Right lobe of liver (tissue), 4 donors: ENCODE data around the gene ETFA.

Source experiments
- POLR2A ChIP-seq: fragments of 450-650 bp; IDR thresholded peaks from one replicate; pipeline ENCODE4 v1.6.1; 2017; ENCODE audit warnings: antibody characterized with exemption, mild to moderate bottlenecking
- TF ChIP-seq, protein P1 (sequence below), 4 donors: fragments of 200-600 bp in 3 of 4; fragments of 450-650 bp in 1 of 4; IDR thresholded peaks; one replicate each; pipeline versions ENCODE4 v1.5.1 to v1.8.0; 2016 to 2022; ENCODE audit warnings: antibody characterized with exemption in 4 of 4, mild to moderate bottlenecking in 2 of 4
- donor health status: DM: no; HTN: no; CAD: no.
- donor health status: DM: no; HTN: no; CAD: no.
- donor health status: DM: no; HTN: yes; CAD: no.

- TF ChIP-seq, protein P1, sequence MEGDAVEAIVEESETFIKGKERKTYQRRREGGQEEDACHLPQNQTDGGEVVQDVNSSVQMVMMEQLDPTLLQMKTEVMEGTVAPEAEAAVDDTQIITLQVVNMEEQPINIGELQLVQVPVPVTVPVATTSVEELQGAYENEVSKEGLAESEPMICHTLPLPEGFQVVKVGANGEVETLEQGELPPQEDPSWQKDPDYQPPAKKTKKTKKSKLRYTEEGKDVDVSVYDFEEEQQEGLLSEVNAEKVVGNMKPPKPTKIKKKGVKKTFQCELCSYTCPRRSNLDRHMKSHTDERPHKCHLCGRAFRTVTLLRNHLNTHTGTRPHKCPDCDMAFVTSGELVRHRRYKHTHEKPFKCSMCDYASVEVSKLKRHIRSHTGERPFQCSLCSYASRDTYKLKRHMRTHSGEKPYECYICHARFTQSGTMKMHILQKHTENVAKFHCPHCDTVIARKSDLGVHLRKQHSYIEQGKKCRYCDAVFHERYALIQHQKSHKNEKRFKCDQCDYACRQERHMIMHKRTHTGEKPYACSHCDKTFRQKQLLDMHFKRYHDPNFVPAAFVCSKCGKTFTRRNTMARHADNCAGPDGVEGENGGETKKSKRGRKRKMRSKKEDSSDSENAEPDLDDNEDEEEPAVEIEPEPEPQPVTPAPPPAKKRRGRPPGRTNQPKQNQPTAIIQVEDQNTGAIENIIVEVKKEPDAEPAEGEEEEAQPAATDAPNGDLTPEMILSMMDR (IDR thresholded peaks at IDR 0.05), result no peak
- no peak for TF ChIP-seq POLR2A
Measured at GRCh38 chr15:76165951-76166350, 145.3 kb downstream of the ETFA start.
